ENCODE measurements around the gene TMEM131. TPM values are rescaled to one million over a fixed set of nuclear protein-coding genes. Genes with fewer than 3 reads are reported as not detected.
"Not testable (repeated sequence)": the region's sequence is repeated elsewhere in the genome, so short reads cannot be mapped to it uniquely, and the experiment has no call there.

Gene TMEM131, protein sequence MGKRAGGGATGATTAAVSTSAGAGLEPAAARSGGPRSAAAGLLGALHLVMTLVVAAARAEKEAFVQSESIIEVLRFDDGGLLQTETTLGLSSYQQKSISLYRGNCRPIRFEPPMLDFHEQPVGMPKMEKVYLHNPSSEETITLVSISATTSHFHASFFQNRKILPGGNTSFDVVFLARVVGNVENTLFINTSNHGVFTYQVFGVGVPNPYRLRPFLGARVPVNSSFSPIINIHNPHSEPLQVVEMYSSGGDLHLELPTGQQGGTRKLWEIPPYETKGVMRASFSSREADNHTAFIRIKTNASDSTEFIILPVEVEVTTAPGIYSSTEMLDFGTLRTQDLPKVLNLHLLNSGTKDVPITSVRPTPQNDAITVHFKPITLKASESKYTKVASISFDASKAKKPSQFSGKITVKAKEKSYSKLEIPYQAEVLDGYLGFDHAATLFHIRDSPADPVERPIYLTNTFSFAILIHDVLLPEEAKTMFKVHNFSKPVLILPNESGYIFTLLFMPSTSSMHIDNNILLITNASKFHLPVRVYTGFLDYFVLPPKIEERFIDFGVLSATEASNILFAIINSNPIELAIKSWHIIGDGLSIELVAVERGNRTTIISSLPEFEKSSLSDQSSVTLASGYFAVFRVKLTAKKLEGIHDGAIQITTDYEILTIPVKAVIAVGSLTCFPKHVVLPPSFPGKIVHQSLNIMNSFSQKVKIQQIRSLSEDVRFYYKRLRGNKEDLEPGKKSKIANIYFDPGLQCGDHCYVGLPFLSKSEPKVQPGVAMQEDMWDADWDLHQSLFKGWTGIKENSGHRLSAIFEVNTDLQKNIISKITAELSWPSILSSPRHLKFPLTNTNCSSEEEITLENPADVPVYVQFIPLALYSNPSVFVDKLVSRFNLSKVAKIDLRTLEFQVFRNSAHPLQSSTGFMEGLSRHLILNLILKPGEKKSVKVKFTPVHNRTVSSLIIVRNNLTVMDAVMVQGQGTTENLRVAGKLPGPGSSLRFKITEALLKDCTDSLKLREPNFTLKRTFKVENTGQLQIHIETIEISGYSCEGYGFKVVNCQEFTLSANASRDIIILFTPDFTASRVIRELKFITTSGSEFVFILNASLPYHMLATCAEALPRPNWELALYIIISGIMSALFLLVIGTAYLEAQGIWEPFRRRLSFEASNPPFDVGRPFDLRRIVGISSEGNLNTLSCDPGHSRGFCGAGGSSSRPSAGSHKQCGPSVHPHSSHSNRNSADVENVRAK (N-terminal part only)
- total RNA-seq, result 10 to 100 TPM; 39.3 to 43.9 (median 41.1) TPM
- total RNA-seq (2013), result 35.6 TPM
- 40.6 to 95.5 (median 61.2) reads per million in 29 experiments for total RNA-seq

GRCh38 chr2:97995734-97996624, at the start of gene TMEM131:
TSS of gene TMEM131 (minus strand) at chr2:97995948. CDS start at chr2:97995662, 286 bp downstream.
- no peaks in the 10 kb centered on the region for H3K36me3 ChIP-seq (ENCODE audit: control insufficient read depth in 2 of 2, extremely low read depth in 1 of 2, insufficient read depth in 1 of 2, low read length in 1 of 2)
- H3K4me3 ChIP-seq (ENCODE audit: control insufficient read depth in 1 of 2, extremely low read depth in 1 of 2, low read length in 1 of 2), result peak within 1 kb of the TSS; percentile 70 to 76
- no peaks in the 10 kb centered on the region for H3K27me3 ChIP-seq (replicated peaks in 1 of 2; ENCODE audit: control insufficient read depth in 2 of 2, extremely low read depth in 1 of 2, insufficient read depth in 2 of 2, low read length in 1 of 2)
- ChIA-PET POLR2A (no interaction called here), CTCF (no interaction called here)
- 1% methylated on average over 88 of the region's 88 CpGs for WGBS (ENCODE audit: insufficient coverage)
- H3K4me1 ChIP-seq (ENCODE audit: control insufficient read depth in 1 of 2, extremely low read depth in 1 of 2, insufficient read depth in 2 of 2, low read length in 2 of 2), result peaks cover 17 to 21% of the 10 kb centered on the region in 2 experiments
- DNase-seq (peak; percentile 86 to 97 (median 94)), ATAC-seq (replicated peaks in 1 of 4) (peak; percentile 88 to 89 (median 88))
- Mint-ChIP-seq H3K4me3 (peak within 1 kb of the TSS; percentile 92 to 98 (median 93)), H3K27ac (peak within 1 kb of the TSS; percentile 93 to 95), H3K4me1 (peaks cover 39 to 42% (median 41%) of the 10 kb centered on the region in 3 donors), H3K9me3 (no peaks in the 10 kb centered on the region), H3K36me3 (no peaks in the 10 kb centered on the region), H3K27me3 (no peaks in the 10 kb centered on the region)
- peak within 1 kb of the TSS; percentile 77 for H3K27ac ChIP-seq (ENCODE audit: low read length)
- H3K9me3 ChIP-seq, result no peaks in the 10 kb centered on the region

DNA sequence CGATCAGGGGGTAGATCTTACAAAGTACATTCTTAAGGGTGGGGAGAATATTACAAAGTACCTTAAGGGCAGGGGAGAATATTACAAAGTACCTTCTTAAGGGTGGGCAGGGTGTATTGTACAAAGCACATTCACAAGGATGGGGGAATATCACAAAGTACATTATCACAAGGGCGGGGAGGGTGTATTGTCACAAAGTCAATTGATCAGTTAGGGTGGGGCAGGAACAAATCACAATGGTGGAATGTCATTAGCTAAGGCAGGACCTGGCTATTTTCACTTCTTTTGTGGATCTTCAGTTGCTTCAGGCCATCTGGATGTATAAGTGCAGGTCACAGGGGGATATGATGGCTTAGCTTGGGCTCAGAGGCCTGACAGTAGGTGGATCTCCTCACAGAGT, 49.0 kb upstream of the TMEM131 start:
- peaks cover 10 to 17% of the 10 kb centered on the region in 2 donors for H3K27me3 Mint-ChIP-seq
- H3K4me3 ChIP-seq (ENCODE audit: control insufficient read depth in 1 of 2, extremely low read depth in 1 of 2, low read length in 1 of 2); H3K27me3 ChIP-seq (replicated peaks in 1 of 2; ENCODE audit: control insufficient read depth in 2 of 2, extremely low read depth in 1 of 2, insufficient read depth in 2 of 2, low read length in 1 of 2); H3K4me1 ChIP-seq (ENCODE audit: control insufficient read depth in 1 of 2, extremely low read depth in 1 of 2, insufficient read depth in 2 of 2, low read length in 2 of 2); H3K9me3 ChIP-seq; H3K4me3 Mint-ChIP-seq; H3K27ac ChIP-seq (ENCODE audit: low read length); H3K27ac Mint-ChIP-seq; H3K36me3 ChIP-seq (ENCODE audit: control insufficient read depth in 2 of 2, extremely low read depth in 1 of 2, insufficient read depth in 1 of 2, low read length in 1 of 2); ATAC-seq (replicated peaks in 1 of 4); CTCF ChIA-PET; DNase-seq; H3K4me1 Mint-ChIP-seq; POLR2A ChIA-PET: not testable (repeated sequence)
- peaks cover 22 to 30% (median 29%) of the 10 kb centered on the region in 3 donors for H3K9me3 Mint-ChIP-seq
- WGBS (ENCODE audit: insufficient coverage), result no CpG with 5 or more reads among the region's 2 CpGs
- peaks cover 15% of the 10 kb centered on the region for H3K36me3 Mint-ChIP-seq

GRCh38 chr2:98043101-98043500, 47.4 kb upstream of the TMEM131 start:
- Histone ChIP-seq H3K27me3 (replicated peaks in 1 of 2; ENCODE audit: control insufficient read depth in 2 of 2, extremely low read depth in 1 of 2, insufficient read depth in 2 of 2, low read length in 1 of 2) (peaks cover 0 to 4% of the 10 kb centered on the region in 2 experiments), H3K9me3 (no peaks in the 10 kb centered on the region), H3K4me1 (ENCODE audit: control insufficient read depth in 1 of 2, extremely low read depth in 1 of 2, insufficient read depth in 2 of 2, low read length in 2 of 2) (no peaks in the 10 kb centered on the region), H3K36me3 (ENCODE audit: control insufficient read depth in 2 of 2, extremely low read depth in 1 of 2, insufficient read depth in 1 of 2, low read length in 1 of 2) (no peaks in the 10 kb centered on the region), H3K4me3 (ENCODE audit: control insufficient read depth in 1 of 2, extremely low read depth in 1 of 2, low read length in 1 of 2) (no peak overlapping the region), H3K27ac (ENCODE audit: low read length) (no peak overlapping the region)
- Mint-ChIP-seq H3K36me3 (peaks cover 15% of the 10 kb centered on the region), H3K27me3 (peaks cover 14 to 20% of the 10 kb centered on the region in 2 donors), H3K4me1 (no peaks in the 10 kb centered on the region), H3K4me3 (no peak overlapping the region), H3K27ac (no peak overlapping the region), H3K9me3 (peaks cover 22 to 30% (median 29%) of the 10 kb centered on the region in 3 donors)
- CTCF ChIA-PET, result no interaction called here
- no peak for ATAC-seq (replicated peaks in 1 of 4)
- POLR2A ChIA-PET, result no interaction called here
- WGBS (ENCODE audit: insufficient coverage), result 67% methylated on average over 1 of the region's 1 CpG
- DNase-seq, result no peak

- Histone ChIP-seq H3K4me1 (ENCODE audit: control insufficient read depth in 1 of 2, extremely low read depth in 1 of 2, insufficient read depth in 2 of 2, low read length in 2 of 2) (no peaks in the 10 kb centered on the region), H3K27me3 (replicated peaks in 1 of 2; ENCODE audit: control insufficient read depth in 2 of 2, extremely low read depth in 1 of 2, insufficient read depth in 2 of 2, low read length in 1 of 2) (peaks cover 0 to 12% of the 10 kb centered on the region in 2 experiments), H3K27ac (ENCODE audit: low read length) (no peak overlapping the region), H3K9me3 (no peaks in the 10 kb centered on the region), H3K36me3 (ENCODE audit: control insufficient read depth in 2 of 2, extremely low read depth in 1 of 2, insufficient read depth in 1 of 2, low read length in 1 of 2) (no peaks in the 10 kb centered on the region), H3K4me3 (ENCODE audit: control insufficient read depth in 1 of 2, extremely low read depth in 1 of 2, low read length in 1 of 2) (no peak overlapping the region)
- CTCF ChIA-PET, result no interaction called here
- DNase-seq (no peak), ATAC-seq (replicated peaks in 1 of 4) (no peak)
- Mint-ChIP-seq H3K4me3 (no peak overlapping the region), H3K9me3 (peaks cover 22 to 28% (median 28%) of the 10 kb centered on the region in 3 donors), H3K4me1 (no peaks in the 10 kb centered on the region), H3K36me3 (peaks cover 15% of the 10 kb centered on the region), H3K27me3 (peaks cover 14 to 16% of the 10 kb centered on the region in 2 donors), H3K27ac (no peak overlapping the region)
- WGBS (ENCODE audit: insufficient coverage), result 93% methylated on average over 2 of the region's 8 CpGs
- POLR2A ChIA-PET, result no interaction called here
Measured at GRCh38 chr2:98040331-98040939, 44.7 kb upstream of the TMEM131 start.

DNA sequence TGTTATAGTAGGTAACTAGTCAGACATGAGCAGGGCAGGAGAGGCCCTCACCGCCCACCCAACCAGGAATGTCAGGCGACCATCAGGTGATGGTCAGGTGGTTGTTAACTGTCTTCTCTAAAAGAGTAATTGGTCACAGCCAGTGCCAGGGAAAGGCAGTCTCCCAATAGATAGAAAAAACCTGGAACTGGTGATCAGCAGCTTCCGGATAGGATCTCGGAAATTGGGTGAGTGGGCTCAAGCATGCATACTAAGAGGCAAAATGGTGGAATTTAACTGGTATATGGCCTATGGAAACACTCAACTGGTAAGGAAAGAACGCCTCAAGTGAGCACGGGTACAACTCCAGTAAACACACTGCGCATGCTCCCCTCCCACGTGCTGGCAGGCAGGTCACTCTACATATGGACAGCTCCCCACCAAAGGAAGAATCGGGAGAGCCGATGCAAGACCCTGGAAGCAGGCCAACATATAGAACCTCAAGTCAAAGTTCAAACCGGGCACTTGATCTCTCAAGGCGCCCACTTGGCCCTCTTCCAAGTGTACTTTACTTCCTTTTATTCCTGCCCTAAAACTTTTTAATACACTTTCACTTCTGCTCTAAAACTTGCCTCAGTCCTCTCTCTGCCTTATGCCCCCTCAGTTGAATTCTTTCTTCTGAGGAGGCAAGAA, 43.5 kb upstream of the TMEM131 start:
- peaks cover 0 to 12% of the 10 kb centered on the region in 2 experiments for H3K27me3 ChIP-seq (replicated peaks in 1 of 2; ENCODE audit: control insufficient read depth in 2 of 2, extremely low read depth in 1 of 2, insufficient read depth in 2 of 2, low read length in 1 of 2)
- no peak overlapping the region for H3K4me3 ChIP-seq (ENCODE audit: control insufficient read depth in 1 of 2, extremely low read depth in 1 of 2, low read length in 1 of 2)
- Mint-ChIP-seq H3K36me3 (peaks cover 5% of the 10 kb centered on the region), H3K27ac (no peak overlapping the region), H3K9me3 (peaks cover 14 to 18% (median 16%) of the 10 kb centered on the region in 3 donors), H3K4me1 (no peaks in the 10 kb centered on the region), H3K27me3 (peaks cover 14 to 16% of the 10 kb centered on the region in 2 donors), H3K4me3 (no peak overlapping the region)
- no peaks in the 10 kb centered on the region for H3K36me3 ChIP-seq (ENCODE audit: control insufficient read depth in 2 of 2, extremely low read depth in 1 of 2, insufficient read depth in 1 of 2, low read length in 1 of 2)
- DNase-seq (peak in 1 of 35 experiments; percentile 11), ATAC-seq (replicated peaks in 1 of 4) (no peak)
- 69% methylated on average over 11 of the region's 12 CpGs for WGBS (ENCODE audit: insufficient coverage)
- no peak overlapping the region for H3K27ac ChIP-seq (ENCODE audit: low read length)
- H3K9me3 ChIP-seq, result no peaks in the 10 kb centered on the region
- POLR2A ChIA-PET, result no interaction called here
- no peaks in the 10 kb centered on the region for H3K4me1 ChIP-seq (ENCODE audit: control insufficient read depth in 1 of 2, extremely low read depth in 1 of 2, insufficient read depth in 2 of 2, low read length in 2 of 2)
- CTCF ChIA-PET, result no interaction called here
